ENCODE measurements around the gene CDH23.

The CDH23 gene

GRCh38 chr10:71424496-71425194 is 27.9 kb downstream of the CDH23 start:
- no peak for DNase-seq

- no peak for DNase-seq
These were observed 29.4 kb downstream of the CDH23 start for GRCh38 chr10:71426058-71426605.

DNA sequence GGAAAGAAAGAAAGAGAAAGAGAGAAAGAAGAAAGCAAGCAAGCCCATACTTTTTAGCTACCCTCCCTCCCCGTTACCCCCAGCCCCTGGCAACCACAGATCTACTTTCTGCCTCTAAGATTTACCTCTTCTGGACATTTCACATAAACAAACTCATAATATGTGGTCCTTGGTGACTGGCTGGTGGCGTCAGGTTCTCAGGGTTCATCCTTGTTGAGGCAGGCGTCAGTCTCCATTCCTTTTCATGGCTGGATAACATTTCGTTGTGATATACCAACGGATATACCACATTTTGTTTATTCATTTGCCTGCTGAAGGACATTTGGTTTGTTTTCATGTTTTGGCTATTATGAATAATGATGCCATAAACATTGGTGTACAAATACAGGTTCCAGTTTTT is 30.5 kb downstream of the CDH23 start:
- no peak for DNase-seq

DNA sequence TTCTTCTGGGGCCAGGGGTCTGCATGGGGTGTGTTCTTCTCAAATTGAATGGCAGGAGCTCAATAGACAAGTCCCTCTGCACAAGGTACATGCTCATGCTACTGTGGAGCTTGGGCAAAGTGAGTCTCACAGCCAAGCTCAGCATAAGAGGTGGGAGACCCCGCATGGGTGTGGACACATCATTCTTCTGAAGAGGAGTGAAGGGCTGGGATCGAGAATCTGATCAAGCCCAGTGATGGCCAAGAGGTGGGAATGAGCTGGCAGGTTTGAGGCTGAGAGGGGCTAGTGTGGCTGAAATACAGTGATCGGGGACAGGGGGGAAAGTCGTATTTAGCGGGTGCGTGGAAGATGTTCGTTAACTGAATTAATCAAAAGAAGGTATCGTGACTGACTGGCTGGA is 32.6 kb downstream of the CDH23 start:
- no peak for DNase-seq

GRCh38 chr10:71429929-71430328 is 33.2 kb downstream of the CDH23 start:
- DNase-seq: no peak

GRCh38 chr10:71431239-71432100 is 34.8 kb downstream of the CDH23 start:
- DNase-seq: no peak

DNA sequence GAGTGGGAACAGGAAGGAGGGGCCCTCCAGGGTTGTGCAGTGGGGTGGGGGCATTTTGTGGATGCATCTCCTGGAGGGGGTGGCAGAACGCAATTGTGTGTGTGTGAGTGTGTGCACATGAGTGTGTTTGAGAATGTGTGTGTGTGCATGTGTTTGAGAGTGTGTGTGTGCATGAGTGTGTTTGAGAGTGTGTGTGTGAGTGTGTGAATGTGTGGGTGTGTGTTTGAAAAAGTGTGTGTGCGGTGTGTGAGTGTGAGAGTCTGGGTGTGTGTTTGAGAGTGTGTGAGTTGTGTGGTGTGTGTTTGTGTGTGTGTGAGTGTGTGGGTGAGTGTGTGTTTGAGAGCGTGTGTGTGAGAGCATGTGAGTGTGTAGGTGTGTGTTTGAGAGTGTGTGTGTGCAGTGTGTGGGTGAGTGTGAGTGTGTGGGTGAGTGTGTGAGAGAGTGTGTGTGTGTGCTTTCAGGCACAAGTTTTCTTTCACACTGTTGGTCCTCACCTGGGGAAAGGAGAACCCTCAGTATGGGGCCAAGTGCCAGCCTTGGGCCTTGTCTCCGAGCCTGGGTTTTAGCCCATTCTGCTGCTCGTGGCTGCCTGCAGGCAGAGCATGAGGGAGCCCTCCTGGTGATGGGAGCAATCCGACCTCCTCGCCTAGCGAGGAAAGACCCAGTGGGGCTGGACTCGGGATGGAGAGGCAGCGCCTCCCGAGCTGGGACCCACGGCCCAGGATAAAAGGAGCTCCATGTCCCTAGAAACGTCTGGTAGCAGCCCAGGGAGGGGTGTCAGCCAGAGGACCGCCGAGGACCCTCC is 35.6 kb downstream of the CDH23 start:
- no peak for DNase-seq

- DNase-seq: no peak
These were observed 36.4 kb downstream of the CDH23 start for GRCh38 chr10:71432956-71433767.

- no peak for DNase-seq
These were observed 37.3 kb downstream of the CDH23 start for GRCh38 chr10:71433768-71434744.

DNA sequence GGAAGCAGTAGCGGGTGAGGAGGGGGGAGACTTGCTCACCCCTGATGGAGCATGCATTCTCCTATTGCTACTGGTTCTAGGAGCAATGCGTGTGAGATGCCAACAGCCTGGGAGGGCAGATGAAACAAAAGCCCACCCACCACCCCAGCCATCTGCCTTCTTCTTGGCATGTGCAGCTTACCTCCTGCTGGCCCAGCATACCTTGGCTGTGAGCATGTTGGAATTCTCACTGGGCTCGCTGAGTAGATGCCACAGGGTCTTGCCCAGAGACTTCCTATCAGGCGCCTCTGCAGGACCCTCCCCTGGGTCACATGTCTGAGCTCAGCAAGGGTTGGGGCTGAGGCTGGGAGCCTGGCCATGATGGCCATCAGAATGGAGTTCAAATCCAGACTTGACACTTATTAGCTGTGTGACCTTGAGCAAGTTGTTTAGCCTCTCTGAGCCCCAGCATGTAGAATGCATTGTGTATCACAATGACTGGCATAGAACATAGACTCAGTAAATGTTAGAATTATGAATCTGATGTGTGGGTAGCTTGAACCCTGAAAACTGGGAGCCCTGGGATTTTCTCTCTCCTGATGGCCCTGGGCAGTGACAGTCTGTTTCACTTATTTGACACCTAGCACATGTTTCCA is 38.2 kb downstream of the CDH23 start:
- no peak for DNase-seq

- no peak for DNase-seq
These were observed 39.0 kb downstream of the CDH23 start for GRCh38 chr10:71435571-71436267.

DNA sequence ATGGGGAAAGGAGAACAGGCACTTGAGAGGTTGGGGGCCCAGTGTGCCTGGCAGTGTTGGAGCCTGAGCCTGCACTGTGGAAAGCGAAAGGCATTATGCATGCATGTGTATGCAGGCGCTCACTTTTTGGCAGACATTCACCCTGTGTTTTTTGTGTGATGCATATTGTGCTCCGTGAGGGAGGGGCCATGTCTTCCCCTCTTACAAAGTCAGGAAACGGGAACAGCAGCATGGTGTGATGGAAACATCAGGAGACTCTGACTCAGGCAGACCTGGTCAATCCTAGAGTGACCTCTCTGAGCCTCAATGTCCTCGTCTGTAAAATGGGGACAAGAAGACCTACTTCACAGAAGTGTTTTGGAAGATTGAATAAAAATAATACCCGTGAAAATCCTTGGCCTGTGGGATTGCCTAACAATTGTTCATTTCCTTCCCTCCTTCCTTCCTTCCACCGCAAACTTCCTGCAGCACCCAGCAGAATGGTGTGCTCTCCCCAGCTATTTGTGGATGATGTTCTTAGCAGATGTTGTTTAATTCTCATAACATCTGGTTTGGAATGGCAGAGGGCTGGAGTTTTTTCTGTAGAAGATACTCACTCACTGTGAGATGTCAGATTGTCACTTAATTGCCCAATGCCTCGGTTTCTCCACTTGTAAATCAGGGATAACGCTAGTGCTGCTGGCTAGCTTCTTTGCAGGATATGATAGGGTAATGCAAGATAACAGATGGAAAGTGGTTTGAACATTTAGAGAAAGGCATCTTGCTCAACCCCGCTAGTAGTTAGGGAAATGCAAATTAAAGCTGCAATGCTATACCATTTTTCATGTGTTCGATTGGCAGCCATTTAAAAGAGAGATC is 39.8 kb downstream of the CDH23 start:
- DNase-seq: no peak

- no peak for DNase-seq
These were observed 40.9 kb downstream of the CDH23 start for GRCh38 chr10:71437537-71438092.

GRCh38 chr10:71438761-71439160 is 42.0 kb downstream of the CDH23 start:
- no peak for DNase-seq

DNA sequence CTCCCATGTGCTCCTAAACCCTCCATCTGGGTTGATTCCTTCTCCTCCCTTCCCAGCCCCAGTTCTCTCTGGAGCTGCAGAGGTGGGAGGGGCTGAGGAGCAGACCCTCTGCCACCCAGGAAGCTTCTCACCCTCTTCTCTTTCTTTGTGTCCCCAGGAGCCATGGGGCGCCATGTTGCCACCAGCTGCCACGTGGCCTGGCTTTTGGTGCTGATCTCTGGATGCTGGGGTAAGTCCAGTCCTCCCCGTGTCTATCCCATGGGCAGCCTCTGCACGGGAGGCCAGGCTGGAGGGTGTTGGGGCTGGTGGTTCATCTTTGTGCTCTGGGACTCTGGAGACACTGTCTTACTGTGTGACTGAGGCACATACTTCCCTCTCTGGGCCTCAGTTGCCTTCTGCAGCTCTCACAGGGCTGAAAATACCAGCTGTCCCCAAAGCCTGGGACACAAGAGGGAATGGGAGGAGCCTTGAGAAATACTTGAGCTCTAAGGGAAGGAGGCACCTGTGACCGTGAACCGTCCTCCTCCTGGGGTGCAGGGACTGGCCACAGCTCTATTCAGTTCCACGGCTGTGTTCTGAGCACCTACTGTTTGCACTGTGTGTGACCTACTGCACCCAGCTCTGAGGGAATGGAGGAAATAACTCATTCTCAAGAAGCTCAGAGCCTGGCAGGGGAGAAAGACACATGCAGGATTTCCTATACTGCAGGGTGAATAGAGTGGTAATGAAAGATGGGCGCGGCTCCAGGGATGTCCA is 43.1 kb downstream of the CDH23 start:
- DNase-seq: no peak

- no peak for DNase-seq
These were observed 43.9 kb downstream of the CDH23 start for GRCh38 chr10:71440506-71441035.

GRCh38 chr10:71442000-71442399 is 45.3 kb downstream of the CDH23 start:
- no peak for DNase-seq

All from activated T-cell treated with anti-CD3 and anti-CD28 coated beads for 4 hours (primary cell).